ENCODE measurements around the gene PDE4D.

DNA sequence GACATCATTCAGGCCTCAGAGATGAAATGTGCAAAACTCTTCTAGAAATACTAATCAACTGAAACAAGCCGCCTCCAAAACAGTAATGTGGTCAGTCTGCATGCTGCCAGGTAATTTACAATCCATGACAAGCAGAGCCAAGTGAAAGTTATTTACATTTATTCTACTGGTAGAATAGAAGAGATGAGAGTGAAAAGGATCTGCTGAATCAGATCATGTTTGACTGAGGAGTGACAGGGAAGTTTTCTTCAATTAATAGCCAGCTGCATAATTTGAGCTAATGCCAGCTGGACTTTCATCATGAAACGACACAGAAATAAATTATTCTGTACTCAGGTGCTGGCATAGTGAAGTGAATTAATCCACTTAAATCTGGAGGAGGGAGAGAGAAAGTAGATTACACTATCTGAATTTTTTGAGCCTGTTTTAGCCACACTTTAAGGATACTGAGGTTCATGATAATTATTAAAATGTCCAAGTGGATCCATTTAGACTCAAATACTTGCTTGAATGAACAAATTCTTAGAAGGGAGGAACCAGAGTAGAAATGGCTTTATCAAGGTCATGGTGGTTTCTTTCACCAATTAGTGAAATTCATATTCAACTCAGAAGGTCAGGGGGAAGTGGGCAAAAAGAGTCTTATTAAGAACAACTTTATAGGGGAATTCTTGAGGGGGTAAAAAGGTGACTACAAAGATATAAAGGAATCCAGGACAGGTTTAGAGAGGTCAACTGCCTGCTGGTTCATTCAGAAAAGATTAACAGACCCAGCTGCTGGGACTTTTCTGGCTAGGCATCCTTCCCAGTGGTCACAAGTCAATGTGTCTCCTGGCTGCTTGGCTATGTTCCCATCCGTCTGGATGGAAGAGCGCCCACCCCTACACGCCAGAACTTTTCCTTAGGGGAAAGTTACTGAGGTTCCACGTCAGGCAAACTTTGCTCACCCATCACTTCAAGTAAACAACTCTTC is 350.4 kb downstream of the PDE4D start:
- no peak for TF ChIP-seq ZNF565 (CRISPR knock-in tag; conservative IDR thresholded peaks at IDR 0.05; ENCODE audit: low read depth)
- no peak for TF ChIP-seq ZC3H10 (CRISPR knock-in tag; IDR thresholded peaks at IDR 0.05)

Data from SK-N-SH treated with all-trans-retinoic acid at 6 μM for 48 hours (cell line).